Keratinocyte (primary cell): ENCODE data around the gene S100A9.

Experiments used
- EZH2 ChIP-seq: IDR thresholded peaks from one replicate; pipeline ENCODE4 v1.6.1; 2012; ENCODE audit warnings: inconsistent platforms, mild to moderate bottlenecking, low read length, moderate library complexity
- TF ChIP-seq, protein P1 (sequence below), 3 experiments: IDR thresholded peaks in 1 of 3; conservative IDR thresholded peaks in 1 of 3; optimal IDR thresholded peaks in 1 of 3; 2 replicates in 2 of 3; 3 replicates in 1 of 3; pipeline versions ENCODE3 to v1.5.1; 2011; ENCODE audit warnings: low read length in 3 of 3, mild to moderate bottlenecking in 3 of 3, moderate library complexity in 2 of 3, control low read depth in 1 of 3, inconsistent platforms in 1 of 3; ENCODE audit not compliant: insufficient read depth in 2 of 3; ENCODE audit errors: extremely low read depth in 1 of 3

DNA sequence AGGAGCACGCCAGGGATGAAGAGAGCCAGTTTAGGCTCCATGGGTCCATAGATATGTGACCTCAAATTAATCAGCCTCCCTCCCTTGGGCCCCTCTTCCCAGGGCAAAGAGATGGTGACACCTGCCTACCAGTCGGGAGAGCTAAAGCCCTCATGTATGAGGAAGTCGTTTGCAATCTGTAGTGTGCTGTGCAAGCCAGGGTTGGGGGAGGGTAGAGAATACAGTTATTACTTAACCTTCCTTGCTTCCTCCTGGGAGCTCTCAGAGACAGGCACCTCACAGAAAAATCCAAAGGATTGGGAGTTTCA lies 13.0 kb upstream of the S100A9 start:
- TF ChIP-seq, protein P1, sequence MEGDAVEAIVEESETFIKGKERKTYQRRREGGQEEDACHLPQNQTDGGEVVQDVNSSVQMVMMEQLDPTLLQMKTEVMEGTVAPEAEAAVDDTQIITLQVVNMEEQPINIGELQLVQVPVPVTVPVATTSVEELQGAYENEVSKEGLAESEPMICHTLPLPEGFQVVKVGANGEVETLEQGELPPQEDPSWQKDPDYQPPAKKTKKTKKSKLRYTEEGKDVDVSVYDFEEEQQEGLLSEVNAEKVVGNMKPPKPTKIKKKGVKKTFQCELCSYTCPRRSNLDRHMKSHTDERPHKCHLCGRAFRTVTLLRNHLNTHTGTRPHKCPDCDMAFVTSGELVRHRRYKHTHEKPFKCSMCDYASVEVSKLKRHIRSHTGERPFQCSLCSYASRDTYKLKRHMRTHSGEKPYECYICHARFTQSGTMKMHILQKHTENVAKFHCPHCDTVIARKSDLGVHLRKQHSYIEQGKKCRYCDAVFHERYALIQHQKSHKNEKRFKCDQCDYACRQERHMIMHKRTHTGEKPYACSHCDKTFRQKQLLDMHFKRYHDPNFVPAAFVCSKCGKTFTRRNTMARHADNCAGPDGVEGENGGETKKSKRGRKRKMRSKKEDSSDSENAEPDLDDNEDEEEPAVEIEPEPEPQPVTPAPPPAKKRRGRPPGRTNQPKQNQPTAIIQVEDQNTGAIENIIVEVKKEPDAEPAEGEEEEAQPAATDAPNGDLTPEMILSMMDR (optimal IDR thresholded peaks at IDR 0.05 in 1 of 3, IDR thresholded peaks at IDR 0.05 in 1 of 3, conservative IDR thresholded peaks at IDR 0.05 in 1 of 3; ENCODE audit: extremely low read depth in 1 of 3, insufficient read depth in 2 of 3, low read length in 3 of 3), result no peak
- no peak for TF ChIP-seq EZH2
